DMS153 treated with DMSO at 0.1 percent for 48 hours (cell line): Measurements from ENCODE around the gene ABHD15.

Experiments
- DNase-seq: peaks from one replicate; lab custom pipeline; 2025; ENCODE audit not compliant: unreplicated experiment; lab: John Stamatoyannopoulos, UW

ABHD15 gene

GRCh38 chr17:29595107-29595942 is 28.5 kb upstream of the ABHD15 start:
- DNase-seq: no peak

- no peak for DNase-seq
Measured at GRCh38 chr17:29594519-29595090, 27.8 kb upstream of the ABHD15 start.

- no peak for DNase-seq
Measured at GRCh38 chr17:29593591-29594518, 27.0 kb upstream of the ABHD15 start.

- no peak for DNase-seq
Measured at GRCh38 chr17:29592850-29593551, 26.2 kb upstream of the ABHD15 start, which contains the start of gene ANKRD13B. TSS of gene ANKRD13B (plus strand) at chr17:29593132. CDS start at chr17:29593622, 490 bp downstream.

GRCh38 chr17:29591737-29592608 is 25.1 kb upstream of the ABHD15 start:
- peak; percentile 85 for DNase-seq

DNA sequence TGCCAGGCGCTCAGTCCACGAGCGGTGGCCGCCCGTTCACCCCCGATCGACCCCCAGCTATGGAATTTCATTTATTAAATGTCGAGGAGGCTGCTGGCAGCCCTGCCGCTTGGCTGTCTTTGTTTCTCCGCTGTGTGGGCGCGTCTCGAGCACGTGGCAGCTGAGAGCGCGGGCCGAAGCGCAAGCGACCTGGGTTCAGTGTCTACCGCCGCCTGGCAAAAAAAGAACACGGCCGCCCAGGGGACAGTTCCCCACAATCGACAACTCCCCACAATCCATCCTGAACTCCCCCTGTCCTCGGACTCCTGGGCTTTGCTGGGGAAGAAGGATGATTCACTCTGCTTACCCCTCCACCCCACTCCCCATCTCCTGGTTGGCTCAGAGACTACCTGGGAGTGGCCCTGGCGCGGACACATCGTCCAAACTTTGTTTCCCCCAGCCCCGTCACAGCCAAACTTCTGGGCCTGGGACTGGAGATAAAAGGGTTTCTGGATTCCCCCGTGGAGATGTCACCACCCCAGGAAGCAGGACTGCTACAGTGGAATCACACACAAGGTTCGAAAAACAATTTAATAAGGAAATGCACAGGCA is 24.4 kb upstream of the ABHD15 start:
- DNase-seq: peak; percentile 59

DNA sequence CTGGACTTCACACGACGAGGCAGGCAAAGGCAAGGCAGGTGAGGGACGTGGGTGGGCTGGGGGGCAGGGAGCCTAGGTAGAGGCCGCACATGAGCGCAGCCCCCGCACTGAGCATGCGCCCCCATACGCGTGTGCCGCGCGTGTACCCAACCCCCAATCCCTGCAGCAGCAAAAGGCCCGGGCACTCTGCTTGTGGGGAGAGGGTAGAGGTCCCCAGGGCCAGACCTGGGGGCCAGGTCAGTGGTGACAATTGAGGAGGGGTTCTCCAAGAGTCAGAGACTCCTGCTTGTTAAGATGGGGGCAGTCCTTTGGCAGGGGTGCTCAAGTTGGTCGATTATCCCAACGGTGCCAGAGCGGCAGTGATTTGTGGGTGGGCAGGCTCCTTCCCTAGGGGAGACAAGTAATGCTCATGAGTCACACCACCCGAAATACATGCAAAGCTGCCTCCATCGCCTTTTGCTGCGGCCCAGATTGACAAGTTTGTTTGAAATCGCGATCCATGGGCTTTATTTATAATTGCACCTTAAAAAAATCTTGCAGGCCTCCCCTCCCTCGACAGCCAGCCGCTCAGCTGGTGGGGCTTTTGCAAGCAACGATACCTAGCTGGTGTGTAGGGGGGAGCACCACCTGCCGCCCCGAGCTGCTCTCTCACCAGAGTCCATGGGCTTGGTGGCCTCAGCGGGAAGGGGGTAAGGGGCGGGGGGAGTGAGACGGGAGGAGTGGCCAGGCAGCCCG is 23.7 kb upstream of the ABHD15 start:
- no peak for DNase-seq

DNA sequence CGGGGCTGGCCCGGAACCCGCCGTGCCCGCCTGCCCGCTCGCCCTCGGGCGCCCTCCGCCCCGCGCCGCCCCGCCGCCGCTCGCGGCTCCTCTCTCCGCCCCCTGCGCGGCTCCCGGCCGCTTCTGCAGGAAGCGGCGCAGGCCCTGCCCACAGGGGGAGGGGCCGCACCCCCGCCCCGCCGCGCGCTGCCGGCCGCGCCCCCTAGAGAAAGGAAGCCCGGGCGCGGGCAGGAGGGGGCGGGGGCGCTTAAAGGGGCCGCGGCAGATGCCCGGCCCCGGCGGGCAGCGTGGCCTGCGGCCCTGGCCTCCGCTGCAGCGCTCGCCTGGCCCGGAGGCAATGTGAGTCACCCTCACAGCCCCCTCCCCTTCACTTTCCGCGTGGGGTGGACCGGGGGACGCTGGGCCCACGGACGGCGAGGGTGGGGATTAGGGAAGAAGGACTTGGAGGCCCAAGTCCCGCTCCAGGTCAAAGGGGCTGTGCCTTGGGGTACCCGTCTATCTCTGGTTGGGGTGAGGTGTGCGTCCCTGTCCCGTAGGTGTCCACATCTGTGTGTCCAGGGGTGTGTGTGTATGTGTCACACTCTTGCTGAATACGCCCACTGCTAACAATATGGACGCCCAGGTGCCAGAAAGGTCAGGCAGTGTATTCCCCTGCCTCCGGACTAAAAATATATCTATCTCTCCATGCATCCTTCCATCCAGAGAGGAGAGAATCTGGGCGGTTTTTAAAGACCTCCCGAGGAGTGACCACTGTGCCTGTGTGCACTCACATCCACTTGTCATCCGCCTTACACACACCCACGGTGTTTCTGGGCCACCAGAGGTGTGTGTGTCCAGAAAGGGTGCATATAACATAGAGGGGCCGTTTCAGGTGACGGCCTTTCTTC is 22.9 kb upstream of the ABHD15 start, which contains the start of gene GIT1:
Gene GIT1, minus strand, starts transcription at position 125 of the 887 bp plus-strand sequence. CDS start 270 bp downstream, outside the sequence.
- peak; percentile 77 for DNase-seq

DNA sequence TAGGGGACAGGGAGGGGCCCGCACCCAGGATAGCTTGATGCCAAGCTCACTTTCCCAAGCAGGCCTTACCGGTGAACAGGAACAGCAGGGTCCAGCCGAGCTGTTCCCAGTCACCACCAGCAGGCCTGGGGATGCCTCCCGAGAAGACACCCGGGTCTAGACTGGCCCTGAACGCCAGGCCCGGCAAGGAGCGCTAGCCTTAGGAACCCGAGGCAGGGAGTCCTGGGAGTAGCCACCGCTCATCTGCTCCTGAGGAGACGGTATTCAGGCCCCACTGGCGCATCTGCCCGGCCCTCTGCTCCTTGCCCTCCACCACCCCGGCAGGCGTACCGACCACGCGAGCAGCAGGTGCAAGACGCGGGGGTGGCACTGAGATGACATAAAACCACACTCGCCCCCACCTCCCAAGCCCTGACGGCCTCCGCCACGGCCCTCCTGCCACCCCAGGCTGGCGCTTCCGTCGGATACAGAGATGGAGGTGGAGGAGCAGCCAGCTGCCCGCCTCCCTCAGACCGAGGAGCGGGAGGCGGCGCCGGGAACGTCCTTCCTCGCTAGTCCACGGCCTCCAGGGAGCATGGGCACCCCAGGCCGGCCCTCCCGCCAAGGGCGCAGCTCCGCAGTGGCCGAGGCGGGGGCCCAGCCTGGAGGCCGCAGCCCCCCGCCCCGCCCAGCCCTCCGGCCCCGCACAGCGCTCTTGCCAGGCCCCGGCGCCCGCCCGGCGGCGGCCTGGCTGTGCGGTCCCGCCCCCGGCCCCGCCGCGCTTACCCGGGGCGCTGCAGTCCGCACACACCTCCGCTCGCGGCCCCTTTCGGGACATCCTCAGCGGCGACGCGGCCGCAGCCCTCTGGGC is 21.9 kb upstream of the ABHD15 start:
- no peak for DNase-seq

DNA sequence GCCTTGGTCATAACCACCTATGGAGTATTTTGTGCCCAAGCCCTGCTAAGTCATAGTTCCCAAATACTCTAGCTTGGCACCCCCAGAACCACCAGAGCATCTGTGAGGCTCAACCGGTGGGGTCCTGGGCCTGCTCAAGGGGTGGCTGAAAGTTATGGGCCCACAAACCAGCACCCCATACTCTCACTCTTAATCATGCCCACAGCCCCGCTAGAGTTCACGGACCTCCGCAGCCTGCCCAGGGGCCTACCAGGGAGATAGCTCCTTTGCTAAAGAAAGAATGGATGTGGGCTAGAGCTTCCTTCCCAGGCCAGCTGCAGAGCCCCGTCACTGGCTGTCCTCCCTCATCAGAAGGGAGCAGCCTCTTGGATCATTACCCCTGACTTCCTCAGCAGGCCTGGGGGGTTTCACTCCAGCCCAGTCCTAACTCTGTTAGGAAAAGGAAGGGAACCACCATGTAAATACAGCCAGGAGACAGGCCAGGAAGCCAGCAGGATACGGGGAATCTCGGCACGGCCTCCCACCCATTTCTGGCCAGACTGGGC is 21.3 kb upstream of the ABHD15 start:
- DNase-seq: no peak

DNA sequence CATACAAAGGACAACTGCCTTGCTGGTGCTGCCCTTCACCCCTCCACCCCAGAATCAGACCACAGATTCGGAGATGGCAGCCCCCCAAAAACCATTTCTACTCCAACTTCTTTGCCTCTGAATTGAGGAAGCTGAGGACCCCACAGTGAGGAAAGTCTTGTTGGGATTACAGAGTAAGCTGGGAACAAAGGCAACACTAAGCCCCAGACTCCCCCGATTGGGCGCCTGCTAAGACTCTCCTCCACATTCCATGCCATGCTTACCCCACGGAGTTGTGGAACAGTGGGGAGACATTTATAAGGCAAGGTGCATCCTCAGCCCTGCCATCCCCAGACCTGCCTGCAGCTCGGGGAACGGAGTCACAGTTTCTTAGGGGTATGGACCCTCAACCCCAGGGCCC is 20.8 kb upstream of the ABHD15 start:
- DNase-seq: no peak

GRCh38 chr17:29586676-29587469 is 20.0 kb upstream of the ABHD15 start:
- DNase-seq: no peak

DNA sequence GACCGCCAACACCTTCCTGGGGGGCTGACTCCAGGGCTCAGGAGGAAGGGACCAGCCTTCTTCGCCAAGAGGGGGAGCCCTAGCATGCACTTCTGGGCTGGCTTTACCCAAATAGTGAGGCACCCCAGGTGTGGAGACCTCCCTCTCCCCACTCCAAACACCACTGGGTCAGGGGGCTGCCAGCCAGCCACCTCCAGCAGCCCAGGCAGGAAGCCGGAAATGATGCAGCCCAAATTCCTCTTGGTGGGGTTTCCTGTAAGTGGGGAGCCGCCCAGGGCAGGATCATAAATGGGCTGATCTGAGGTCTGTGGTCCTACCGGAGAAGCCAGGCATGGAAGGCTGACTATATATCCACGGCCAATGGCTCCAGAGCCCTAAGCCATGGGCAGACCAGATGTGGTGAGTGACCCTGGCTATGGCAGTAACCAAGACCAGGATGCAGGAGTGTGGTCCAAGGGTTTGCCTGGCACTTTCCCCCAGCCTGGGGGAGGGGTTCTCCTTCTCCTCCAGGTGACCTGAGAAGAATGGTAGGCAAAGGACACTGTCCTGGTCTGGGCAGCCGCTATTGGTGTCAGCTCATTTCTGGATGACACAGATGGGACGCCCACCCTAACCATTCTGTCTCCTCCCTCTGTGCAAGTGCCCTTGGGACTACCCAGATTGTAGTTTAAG is 18.4 kb upstream of the ABHD15 start:
- DNase-seq: no peak

- DNase-seq: no peak
Measured at GRCh38 chr17:29584452-29585079, 17.7 kb upstream of the ABHD15 start.
